HG03159 (cell line): Measurements from ENCODE around the gene CCDC88C.
"Not testable (repeated sequence)": the region's sequence is repeated elsewhere in the genome, so short reads cannot be mapped to it uniquely, and the experiment has no call there.

ENCODE experiments used
- ATAC-seq: cut with Tn5 transposase; IDR thresholded peaks from one replicate; pipeline ENCODE4 v1.9.1; 2021; ENCODE audit warnings: mild to moderate bottlenecking, moderate library complexity; ENCODE audit not compliant: unreplicated experiment

CCDC88C gene, protein sequence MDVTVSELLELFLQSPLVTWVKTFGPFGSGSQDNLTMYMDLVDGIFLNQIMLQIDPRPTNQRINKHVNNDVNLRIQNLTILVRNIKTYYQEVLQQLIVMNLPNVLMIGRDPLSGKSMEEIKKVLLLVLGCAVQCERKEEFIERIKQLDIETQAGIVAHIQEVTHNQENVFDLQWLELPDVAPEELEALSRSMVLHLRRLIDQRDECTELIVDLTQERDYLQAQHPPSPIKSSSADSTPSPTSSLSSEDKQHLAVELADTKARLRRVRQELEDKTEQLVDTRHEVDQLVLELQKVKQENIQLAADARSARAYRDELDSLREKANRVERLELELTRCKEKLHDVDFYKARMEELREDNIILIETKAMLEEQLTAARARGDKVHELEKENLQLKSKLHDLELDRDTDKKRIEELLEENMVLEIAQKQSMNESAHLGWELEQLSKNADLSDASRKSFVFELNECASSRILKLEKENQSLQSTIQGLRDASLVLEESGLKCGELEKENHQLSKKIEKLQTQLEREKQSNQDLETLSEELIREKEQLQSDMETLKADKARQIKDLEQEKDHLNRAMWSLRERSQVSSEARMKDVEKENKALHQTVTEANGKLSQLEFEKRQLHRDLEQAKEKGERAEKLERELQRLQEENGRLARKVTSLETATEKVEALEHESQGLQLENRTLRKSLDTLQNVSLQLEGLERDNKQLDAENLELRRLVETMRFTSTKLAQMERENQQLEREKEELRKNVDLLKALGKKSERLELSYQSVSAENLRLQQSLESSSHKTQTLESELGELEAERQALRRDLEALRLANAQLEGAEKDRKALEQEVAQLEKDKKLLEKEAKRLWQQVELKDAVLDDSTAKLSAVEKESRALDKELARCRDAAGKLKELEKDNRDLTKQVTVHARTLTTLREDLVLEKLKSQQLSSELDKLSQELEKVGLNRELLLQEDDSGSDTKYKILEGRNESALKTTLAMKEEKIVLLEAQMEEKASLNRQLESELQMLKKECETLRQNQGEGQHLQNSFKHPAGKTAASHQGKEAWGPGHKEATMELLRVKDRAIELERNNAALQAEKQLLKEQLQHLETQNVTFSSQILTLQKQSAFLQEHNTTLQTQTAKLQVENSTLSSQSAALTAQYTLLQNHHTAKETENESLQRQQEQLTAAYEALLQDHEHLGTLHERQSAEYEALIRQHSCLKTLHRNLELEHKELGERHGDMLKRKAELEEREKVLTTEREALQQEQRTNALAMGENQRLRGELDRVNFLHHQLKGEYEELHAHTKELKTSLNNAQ (N-terminal part only)

DNA sequence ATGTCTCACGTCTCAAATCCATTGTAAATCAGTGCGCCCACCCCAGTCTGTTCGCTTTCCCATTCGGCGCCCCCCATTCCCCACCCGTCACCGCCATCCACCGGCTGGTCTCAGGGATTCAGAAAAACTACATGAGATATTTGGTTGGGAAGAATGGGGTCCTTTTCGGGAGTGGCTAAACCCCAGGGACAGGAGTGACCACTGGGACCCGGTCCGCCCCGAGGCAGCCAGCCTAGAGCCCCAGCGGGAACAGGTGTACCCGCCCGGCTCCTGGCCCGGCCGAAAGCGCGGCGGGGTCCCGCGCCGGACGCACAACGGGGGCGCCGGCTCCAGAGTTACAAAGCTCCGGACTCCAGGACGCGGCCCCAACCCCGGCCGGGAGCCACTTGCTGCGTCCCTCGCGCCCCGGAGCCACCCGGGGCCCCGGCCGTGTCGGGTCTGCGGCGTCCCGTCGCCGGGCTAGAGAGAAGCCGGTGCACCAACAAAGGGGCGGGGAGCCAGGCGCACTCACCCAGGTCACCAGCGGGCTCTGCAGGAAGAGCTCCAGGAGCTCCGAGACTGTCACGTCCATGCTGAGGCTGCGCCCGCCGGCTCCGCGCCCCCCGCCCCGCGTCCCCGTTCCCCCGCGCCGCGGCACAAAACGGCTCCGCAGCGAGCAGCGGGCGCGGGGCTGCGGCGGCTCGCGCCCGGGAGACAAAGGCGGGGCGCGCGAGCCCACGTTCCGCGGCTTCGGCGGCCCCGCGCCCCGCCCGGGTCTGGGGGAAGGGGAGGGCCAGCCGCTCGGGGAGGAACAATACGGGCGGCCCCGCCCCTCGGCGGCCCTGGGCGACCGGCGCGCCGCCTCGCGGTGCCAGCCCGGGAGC lies at the start of gene CCDC88C:
Gene CCDC88C, minus strand, starts transcription at position 701 of the 863 bp plus-strand sequence. Its CDS starts 130 bp downstream, at position 571.
- peak; percentile 42 for ATAC-seq

DNA sequence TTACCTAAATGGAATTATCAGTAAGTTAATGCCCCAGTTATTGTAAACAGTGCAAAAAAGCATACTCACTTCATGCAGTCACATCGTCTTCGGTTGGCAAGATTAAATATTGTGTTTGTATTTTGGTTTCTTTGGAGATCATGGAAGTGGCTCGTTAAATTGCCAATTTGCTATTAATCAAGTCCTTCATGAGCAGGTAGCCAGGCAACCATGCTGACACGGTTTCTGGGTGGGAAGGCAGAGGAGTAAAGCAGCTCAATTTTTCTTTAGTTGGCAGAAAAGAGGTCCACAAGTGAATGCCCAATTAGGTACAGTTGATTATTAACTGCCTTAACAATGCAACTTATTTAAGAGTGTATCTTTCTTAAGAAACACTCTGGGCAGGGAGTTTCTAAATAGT lies 48.6 kb upstream of the CCDC88C start:
- ATAC-seq, result no peak

DNA sequence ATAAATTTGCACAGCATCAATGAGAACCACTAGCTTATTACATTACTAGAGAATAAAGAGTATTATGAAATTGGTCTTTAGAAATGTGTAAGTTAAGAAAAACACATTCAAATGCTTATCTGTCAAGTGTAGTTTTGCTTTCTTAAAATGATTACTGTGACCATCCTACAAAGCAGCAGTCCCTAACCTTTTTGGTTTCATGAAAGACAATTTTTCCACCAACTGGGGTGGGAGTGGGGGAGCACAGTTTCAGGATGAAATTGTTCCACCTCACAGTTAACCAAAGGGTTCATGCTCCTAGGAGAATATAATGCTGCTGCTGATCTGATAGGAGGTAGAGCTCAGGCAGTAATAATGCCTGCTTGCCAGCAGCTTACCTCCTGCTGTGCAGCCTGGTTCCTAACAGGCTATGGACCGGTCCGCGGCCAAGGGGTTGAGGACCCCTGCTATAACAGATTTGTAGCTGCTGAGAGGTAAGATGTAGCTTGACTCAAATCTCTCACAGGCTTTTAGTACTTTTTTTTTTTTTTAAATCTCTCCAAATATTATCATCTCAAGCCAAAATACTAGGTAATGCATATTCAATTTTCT lies 47.1 kb upstream of the CCDC88C start:
- no peak for ATAC-seq

DNA sequence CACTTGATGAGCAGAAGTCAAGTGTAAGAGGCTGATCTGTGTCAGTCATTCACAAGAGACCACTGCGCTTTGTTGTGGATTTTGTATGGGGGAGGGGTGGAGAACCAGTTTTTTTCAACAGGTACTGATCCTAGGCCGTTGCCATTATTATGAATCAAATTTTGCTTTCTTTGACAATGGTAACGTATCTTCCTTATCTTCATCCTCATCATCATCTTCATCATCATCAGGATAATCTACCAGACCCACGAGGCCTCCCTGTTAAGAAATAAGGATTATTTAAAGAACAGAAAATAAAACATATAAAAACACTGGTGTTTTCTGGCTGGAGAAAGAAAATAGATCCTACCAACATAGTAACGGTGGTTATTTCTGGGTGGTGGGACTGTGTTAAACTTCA lies 41.0 kb upstream of the CCDC88C start:
- no peak for ATAC-seq

DNA sequence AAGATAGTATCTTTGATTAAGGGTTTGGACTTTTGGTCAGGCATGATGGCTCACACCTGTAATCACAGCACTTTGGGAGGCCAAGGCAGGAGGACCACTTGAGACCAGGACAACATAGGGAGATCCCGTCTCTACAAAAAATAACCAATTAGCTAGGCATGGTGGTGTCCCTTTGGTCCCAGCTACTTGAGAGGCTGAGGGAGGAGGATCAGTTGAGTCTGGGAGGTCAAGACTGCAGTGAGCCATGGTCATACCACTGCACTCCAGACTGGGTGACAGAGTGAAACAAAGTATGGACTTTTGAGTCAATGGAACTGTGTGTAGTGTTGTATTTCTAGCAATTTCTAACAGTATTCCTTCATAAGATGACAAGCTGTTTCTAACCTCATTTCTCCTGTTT lies 38.7 kb upstream of the CCDC88C start:
- ATAC-seq, result no peak

DNA sequence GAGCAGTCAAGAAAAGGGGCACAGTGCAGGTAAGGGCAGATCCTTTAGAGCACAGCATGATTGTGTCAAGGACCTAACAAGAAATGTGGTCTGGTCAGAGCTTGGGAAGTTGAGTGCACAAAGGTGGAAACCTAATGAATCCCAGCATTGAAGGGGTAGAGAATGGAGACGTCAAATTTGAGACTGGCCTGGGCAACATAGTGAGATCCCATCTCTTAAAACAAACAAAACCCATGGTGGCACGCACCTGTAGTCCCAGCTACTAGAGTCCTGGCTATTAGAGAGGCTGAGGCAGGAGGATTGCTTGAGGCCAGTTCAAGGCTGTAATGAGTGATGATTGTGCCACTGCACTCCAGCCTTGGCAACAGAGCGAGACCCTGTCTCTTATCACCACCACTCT lies 37.0 kb upstream of the CCDC88C start:
- ATAC-seq, result no peak

DNA sequence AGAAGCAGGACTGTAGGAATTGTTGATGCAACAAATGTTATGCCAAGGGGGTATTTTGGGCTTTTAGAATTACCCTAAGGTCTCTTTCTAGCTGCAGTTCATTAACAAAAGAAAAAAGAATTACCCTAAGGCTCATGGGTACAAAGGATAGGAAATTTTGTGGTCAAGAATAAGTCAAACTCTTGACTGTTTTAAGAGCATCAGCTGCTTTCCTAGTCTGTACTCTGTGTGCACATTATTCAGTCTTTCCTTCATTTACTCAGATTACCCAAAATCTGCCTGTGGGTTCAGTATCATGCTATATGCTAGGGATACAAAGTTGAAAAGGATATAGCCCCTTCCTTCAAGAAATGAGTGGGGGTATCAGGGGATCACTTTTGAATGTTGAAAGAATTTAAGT lies 36.5 kb upstream of the CCDC88C start:
- no peak for ATAC-seq

DNA sequence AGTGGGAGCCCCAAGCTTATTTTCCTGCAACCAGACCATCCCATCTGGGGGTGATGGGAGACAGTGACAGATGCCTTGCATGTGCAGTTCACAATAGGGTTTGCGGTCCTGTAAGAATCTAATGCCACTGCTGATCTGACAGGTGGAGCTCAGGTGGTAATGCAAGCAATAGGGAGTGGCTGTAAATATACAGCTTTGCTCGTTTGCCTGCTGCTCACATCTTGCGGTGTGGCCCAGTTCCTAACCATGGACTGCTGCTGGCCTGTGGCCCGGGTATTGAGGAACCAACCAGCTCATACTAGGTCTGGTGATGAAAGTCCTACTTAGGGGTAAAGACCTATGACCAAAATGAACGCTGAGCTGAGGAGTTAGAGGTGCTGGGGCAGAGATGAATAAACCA lies 36.1 kb upstream of the CCDC88C start:
- no peak for ATAC-seq

DNA sequence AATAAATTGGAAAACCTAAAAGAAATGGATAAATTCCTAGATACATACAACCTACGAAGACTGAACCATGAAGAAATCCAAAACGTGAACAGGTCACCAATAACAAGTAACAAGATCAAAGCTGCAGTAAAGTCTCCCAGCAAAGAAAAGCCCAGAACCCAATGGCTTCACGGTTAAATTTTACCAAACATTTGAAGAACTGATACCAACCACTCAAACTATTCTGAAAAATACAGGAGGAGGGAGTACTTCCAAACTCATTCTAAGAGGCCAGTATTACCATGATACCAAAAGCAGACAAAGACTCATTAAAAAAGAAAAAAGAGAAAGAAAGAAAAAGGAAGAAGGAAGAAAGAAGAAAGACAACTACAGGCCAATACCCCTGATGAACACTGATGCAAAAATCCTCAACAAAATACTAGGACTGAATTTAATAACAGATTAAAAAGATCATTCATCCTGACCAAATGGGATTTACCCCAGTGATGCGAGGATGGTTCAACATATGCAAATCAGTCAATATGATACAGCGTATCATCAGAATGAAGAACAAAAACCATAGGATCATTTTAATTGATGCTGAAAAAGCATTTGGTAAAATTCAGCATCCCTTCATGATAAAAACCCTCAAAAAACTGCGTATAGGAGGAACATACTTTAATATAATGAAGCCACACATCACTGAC lies 26.9 kb upstream of the CCDC88C start:
- no peak for ATAC-seq

DNA sequence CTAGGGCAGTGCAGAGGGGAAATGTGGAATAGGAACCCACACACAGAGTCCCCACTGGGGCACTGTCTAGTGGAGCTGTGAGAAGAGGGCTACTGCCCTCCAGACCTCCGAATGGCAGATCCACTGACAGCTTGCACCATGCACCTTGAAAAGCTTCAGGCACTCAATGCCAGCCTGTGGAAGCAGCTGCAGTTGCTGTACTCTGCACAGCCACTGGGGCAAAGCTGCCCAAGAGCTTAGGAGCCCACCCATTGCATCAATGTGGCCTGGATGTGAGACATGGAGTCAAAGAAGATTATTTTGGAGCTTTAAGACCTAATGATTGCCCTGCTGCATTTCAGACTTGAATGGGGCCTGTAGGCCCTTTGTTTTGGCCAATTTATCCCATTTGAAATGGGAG lies 21.7 kb upstream of the CCDC88C start:
- no peak for ATAC-seq

DNA sequence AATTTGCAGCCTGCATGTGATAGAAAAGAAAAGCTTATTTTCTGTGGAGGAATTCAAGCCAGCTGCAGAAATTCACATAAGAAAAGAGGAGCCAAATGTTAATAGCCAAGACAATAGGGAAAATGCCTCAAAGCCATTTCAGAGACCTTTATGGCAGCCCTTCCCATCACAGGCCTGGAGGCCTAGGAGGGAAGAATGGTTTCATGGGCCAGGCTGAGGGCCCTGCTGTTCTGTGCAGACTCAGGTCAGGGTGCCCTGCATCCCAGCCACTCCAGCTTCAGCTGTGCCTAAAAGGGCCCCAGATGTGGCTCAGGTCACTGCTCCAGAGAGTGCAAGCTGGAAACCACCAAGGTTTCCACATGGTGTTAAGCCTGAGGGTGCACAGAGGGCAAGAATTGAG lies 21.2 kb upstream of the CCDC88C start:
- ATAC-seq, result no peak

DNA sequence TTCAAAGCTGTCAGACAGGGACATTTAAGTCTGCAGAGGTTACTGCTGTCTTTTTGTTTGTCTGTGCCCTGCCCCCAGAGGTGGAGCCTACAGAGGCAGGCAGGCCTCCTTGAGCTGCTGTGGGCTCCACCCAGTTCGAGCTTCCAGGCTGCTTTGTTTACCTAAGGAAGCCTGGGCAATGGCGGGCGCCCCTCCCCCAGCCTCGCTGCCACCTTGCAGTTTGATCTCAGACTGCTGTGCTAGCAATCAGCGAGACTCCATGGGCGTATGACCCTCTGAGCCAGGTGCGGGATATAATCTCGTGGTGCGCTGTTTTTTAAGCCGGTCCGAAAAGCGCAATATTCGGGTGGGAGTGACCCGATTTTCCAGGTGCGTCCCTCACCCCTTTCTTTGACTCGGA lies 18.6 kb upstream of the CCDC88C start:
- not testable (repeated sequence) for ATAC-seq

DNA sequence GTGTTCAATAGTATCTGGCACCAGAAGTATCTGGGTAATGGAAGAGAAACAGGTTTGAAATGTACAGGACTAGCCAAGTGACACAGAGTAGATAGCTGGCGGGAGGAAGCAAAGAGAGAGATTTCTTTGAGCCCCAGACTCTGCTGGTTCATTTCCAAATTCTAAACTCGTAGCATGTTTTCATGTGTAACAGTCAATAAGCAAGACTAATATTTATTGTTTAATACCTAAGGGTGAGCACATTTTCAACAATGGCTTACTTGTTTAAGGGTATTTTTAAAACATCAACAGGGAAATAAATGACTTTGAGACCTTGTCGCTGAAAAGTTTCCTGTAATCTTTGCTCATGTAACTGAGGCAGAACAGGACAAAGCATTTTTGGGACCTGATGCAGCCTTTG lies 11.8 kb upstream of the CCDC88C start:
- ATAC-seq, result no peak

DNA sequence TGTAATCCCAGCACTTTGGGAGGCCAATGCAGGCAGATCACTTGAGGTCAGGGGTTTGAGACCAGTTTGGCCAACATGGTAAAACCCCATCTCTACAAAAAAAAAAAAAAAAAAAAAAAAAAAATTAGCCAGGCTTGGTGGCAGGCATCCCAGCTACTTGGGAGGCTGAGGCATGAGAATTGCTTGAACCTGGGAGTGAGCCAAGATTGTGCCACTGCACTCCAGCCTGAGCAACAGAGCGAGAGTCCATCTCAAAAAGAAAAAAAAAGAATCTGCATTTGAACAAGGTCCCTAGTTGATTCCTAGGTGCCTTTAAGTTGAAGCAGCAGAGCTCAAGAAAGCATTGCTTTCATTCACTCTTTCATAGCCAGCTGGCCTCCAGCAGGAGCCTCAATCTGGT lies 11.3 kb upstream of the CCDC88C start:
- ATAC-seq, result not testable (repeated sequence)

DNA sequence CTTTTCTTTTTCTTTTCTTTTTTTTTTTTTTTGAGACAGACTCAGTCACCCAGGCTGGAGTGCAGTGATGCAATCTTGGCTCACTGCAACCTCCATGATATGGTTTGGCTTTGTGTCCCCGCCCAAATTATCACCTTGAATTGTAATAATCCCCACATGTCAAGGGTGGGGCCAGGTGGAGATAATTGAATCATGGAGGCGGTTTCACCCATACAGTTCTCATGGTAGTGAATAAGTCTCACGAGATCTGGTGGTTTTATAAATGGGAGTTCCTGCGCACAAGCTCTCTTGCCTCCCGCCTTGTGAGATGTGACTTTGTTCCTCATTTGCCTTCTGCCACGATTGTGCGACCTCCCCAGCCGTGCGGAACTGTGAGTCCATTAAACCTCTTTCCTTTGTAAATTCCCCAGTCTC lies 7.9 kb upstream of the CCDC88C start:
- not testable (repeated sequence) for ATAC-seq

DNA sequence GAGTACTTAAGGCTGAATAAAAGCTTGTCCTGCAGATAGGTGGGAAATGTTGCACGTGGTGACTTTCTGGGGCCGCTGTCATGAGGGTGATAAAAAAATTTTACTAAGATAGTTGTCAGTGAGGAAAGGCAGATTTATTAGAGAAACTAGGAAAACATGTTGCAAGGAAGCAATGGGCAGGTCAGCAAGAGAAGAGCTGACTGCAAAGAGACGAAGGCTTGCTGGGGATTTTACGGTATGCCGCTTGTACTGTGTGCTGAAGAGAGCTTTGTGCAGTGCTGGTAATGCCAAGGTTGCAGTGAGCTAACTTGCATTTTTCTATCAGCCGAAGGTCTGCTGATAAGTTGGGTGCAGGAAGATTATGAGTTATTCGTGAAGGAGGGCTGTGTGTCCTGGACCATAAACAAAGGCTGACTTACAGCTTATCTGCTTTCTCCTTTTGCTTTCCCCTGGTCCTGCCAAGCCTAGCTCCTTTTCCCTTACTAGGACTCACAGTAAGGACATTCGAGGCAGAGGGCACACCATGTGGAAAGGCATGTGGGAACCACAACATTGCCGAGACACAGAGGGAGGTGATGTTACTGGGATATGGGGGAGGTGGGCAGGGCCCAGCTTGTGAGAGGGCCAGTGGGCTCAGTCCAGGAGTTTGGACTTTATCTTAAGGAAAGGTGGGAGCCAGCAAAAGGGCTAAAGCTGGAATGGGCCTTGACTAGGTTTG lies 7.4 kb upstream of the CCDC88C start:
- ATAC-seq, result no peak

DNA sequence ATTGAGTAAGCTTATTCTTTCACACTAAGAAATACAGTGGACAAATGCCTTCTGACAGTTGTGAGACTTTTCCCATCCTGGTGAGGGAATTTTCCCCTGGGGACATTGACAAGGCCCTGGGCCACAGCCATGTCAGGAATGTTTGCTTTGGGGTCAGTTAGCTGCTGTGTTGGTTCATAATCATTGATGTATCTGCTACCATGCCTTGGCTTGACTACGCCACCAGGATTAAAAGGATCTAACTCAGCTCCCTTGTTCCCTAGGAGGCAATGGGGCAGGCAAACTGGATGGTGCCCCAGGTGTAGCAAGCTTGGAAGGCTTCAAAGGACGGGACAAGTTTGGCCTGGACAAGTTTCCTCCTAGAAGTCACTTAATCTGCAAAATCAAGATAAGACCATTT lies 3.1 kb upstream of the CCDC88C start:
- no peak for ATAC-seq

DNA sequence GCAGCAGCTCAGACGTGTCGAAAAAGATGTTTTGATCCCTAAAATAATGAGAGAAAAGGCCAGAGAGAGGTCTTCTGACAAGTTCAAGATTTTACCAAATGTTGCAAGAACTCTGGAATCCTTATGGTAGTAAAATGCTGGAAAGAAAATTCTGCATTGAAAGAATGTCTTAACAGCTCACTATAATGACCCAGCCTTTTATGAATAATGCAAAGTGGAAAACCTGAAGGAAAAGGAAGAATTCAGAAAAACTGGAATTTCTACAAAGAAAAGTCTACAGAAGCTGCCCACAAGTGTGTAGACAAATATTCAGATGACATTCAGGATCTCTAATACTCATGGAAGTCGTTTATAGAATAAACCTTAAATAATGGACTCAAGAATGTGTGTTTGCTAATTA lies 1.8 kb upstream of the CCDC88C start:
- no peak for ATAC-seq

DNA sequence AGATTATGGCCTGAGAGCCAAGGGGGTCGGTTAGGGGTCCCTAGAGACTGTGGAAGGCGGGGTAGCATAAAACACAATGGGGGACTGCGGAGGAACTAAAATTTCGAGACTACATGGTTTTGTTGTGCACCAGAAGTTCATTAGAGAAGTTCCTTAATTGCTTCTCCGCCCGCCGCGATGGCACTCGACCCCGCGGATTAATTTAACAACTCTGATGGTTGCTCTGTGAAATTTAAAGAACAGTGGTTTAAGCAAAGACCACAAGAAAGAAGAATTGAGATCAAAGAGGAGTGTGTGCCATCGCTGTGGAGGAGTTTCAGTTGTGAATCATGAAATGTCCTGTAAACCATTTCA lies 1.4 kb upstream of the CCDC88C start:
- no peak for ATAC-seq
